ENCODE measurements around the gene RREB1. TPM values are rescaled to one million over a fixed set of nuclear protein-coding genes. Genes with fewer than 3 reads are reported as not detected.

The RREB1 gene
- total RNA-seq, 1 donor from 2014 or later: 57.2 TPM

GRCh38 chr6:7285416-7285815, 177.7 kb downstream of the RREB1 start:
- Histone ChIP-seq H3K27me3 (no peaks in the 10 kb centered on the region), H3K36me3 (peaks cover 0 to 40% of the 10 kb centered on the region in 2 donors), H3K27ac (no peak overlapping the region), H3K9me3 (no peaks in the 10 kb centered on the region), H3K4me1 (no peaks in the 10 kb centered on the region), H3K4me3 (no peak overlapping the region)
- intact Hi-C loops (cut with DNase I): no loop called here
- DNase-seq (ENCODE audit: extremely low spot score in 2 of 2): no peak
- no peak for TF ChIP-seq CTCF (IDR thresholded peaks at IDR 0.05)

- DNase-seq (ENCODE audit: extremely low spot score in 2 of 2): no peak
- no peak for TF ChIP-seq POLR2A (IDR thresholded peaks at IDR 0.05)
- no peak for TF ChIP-seq POLR2AphosphoS5 (IDR thresholded peaks at IDR 0.05; ENCODE audit: insufficient read depth in 1 of 2, low read depth in 1 of 2)
- no peak for TF ChIP-seq CTCF (IDR thresholded peaks at IDR 0.05)
- H3K27me3 ChIP-seq: no peaks in the 10 kb centered on the region
- intact Hi-C loops (cut with DNase I): no loop called here
- H3K4me3 ChIP-seq: no peak overlapping the region
- H3K9me3 ChIP-seq: no peaks in the 10 kb centered on the region
- H3K4me1 ChIP-seq: no peaks in the 10 kb centered on the region
- no peak overlapping the region for H3K27ac ChIP-seq
- H3K36me3 ChIP-seq: peaks cover 0 to 69% of the 10 kb centered on the region in 2 donors
These were observed 182.3 kb downstream of the RREB1 start for GRCh38 chr6:7290079-7290478.

GRCh38 chr6:7292596-7293255, 185.0 kb downstream of the RREB1 start:
- no peak for DNase-seq (ENCODE audit: extremely low spot score in 2 of 2)
- H3K4me1 ChIP-seq: no peaks in the 10 kb centered on the region
- H3K27me3 ChIP-seq: no peaks in the 10 kb centered on the region
- no peak overlapping the region for H3K27ac ChIP-seq
- H3K36me3 ChIP-seq: peaks cover 0 to 83% of the 10 kb centered on the region in 2 donors
- intact Hi-C loops (cut with DNase I): no loop called here
- no peak overlapping the region for H3K4me3 ChIP-seq
- no peaks in the 10 kb centered on the region for H3K9me3 ChIP-seq
- TF ChIP-seq POLR2A (IDR thresholded peaks at IDR 0.05) (no peak), POLR2AphosphoS5 (IDR thresholded peaks at IDR 0.05; ENCODE audit: insufficient read depth in 1 of 2, low read depth in 1 of 2) (no peak), CTCF (IDR thresholded peaks at IDR 0.05) (no peak)

GRCh38 chr6:7295916-7296315, 188.2 kb downstream of the RREB1 start:
- H3K4me3 ChIP-seq: no peak overlapping the region
- intact Hi-C loops (cut with DNase I): no loop called here
- no peak overlapping the region for H3K27ac ChIP-seq
- TF ChIP-seq POLR2A (IDR thresholded peaks at IDR 0.05): no peak
- no peak for TF ChIP-seq POLR2AphosphoS5 (IDR thresholded peaks at IDR 0.05; ENCODE audit: insufficient read depth in 1 of 2, low read depth in 1 of 2)
- no peak for TF ChIP-seq CTCF (IDR thresholded peaks at IDR 0.05)
- no peaks in the 10 kb centered on the region for H3K27me3 ChIP-seq
- no peaks in the 10 kb centered on the region for H3K4me1 ChIP-seq
- DNase-seq (ENCODE audit: extremely low spot score in 2 of 2): no peak
- peaks cover 0 to 77% of the 10 kb centered on the region in 2 donors for H3K36me3 ChIP-seq
- no peaks in the 10 kb centered on the region for H3K9me3 ChIP-seq

- H3K27ac ChIP-seq: no peak overlapping the region
- H3K27me3 ChIP-seq: no peaks in the 10 kb centered on the region
- TF ChIP-seq POLR2AphosphoS5 (IDR thresholded peaks at IDR 0.05; ENCODE audit: insufficient read depth in 1 of 2, low read depth in 1 of 2) (no peak), CTCF (IDR thresholded peaks at IDR 0.05) (no peak), POLR2A (IDR thresholded peaks at IDR 0.05) (no peak)
- intact Hi-C loops (cut with DNase I): no loop called here
- peaks cover 0 to 82% of the 10 kb centered on the region in 2 donors for H3K36me3 ChIP-seq
- H3K4me1 ChIP-seq: no peaks in the 10 kb centered on the region
- H3K9me3 ChIP-seq: no peaks in the 10 kb centered on the region
- no peak overlapping the region for H3K4me3 ChIP-seq
- no peak for DNase-seq (ENCODE audit: extremely low spot score in 2 of 2)
These were observed 188.8 kb downstream of the RREB1 start for GRCh38 chr6:7296602-7297001.

Measured in vagina (tissue), 2 donors.